ENCODE measurements around the gene ALKBH5. TPM values are rescaled to one million over a fixed set of nuclear protein-coding genes. Genes with fewer than 3 reads are reported as not detected.

Gene ALKBH5
- total and polyA plus RNA-seq, 8 donors, result 32.8 to 66.7 (median 49.4) TPM

DNA sequence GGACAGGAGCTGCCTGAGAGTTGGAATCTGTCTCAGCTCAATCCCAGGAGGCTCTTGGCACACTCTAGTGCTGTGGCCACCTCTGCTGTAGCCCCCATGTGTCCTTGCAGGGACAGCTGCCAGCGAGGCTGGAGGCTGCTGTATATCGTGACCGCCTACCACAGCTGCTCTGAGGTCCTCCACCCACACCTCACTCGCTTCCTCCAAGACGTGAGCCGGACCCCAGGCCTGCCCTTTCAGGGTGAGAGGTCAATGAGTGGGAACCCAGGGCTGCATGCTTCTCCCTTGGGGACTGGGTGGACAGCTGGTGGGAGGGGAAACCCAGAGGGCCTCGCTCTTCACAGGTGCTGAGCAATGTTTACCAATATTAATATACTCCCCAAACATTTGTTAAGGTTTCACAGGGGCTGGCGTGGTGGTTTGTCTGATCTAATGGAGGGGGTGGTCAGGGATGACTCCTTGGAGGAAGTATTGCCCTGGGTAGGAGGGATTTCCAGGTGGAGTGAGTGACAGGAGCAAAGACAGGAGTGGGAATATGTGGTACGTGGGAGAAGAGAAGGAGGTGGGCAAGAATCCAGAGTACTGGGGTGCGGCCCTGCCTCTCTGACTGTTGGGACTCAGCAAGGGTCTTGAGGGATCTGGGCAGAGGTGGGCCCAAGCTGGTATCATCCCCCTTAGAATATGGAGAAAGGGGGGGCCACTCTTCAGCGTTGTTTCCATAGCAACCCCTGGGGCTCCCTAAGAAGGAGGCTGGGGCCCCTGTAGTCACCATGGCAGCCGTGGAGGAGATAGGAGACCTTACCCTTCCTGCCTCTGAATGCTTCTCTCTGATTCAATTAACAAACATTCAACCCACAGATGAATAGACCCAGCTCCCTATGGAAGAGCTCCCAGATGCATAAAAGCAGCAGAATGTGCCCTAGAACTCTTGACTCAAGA lies 22.2 kb upstream of the ALKBH5 start:
- intact Hi-C loops (cut with DNase I; ENCODE audit: low total_unique reads), result no loop called here
- no peak overlapping the region for H3K4me3 ChIP-seq
- peaks cover 13 to 24% (median 17%) of the 10 kb centered on the region in 4 donors for H3K4me1 ChIP-seq
- H3K27ac ChIP-seq, result no peak overlapping the region
- no peaks in the 10 kb centered on the region for H3K27me3 ChIP-seq
- no peak for TF ChIP-seq EP300 (IDR thresholded peaks at IDR 0.05)
- no peak for TF ChIP-seq POLR2A (IDR thresholded peaks at IDR 0.05)
- no peak for TF ChIP-seq CTCF (IDR thresholded peaks at IDR 0.05)
- WGBS, 5 donors, result 62 to 76% (median 73%) methylated on average over 12 of the region's 12 CpGs
- no peaks in the 10 kb centered on the region for H3K36me3 ChIP-seq
- DNase-seq, result no peak
- no peaks in the 10 kb centered on the region for H3K9me3 ChIP-seq

DNA sequence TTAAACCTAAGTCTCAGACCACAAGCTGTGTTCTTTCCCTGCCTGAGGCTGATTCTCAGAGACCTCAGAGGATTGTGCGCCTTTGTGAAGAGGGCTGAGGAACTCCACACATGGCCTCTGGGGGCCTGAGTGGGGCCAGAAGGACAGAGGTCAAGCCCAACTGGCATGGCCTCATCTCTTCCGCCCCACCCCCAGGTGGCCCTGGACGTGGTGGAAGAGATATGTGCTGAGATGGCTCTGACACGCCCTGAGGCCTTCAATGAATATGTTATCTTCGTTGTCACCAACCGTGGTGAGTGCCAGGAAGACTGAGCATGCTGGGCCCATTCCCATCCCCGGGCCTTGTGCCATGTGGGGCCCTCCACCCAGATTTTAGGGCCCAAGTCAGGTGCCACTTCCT lies 20.1 kb upstream of the ALKBH5 start:
- DNase-seq, result no peak
- intact Hi-C loops (cut with DNase I; ENCODE audit: low total_unique reads), result no loop called here
- 66 to 84% (median 75%) methylated on average over 4 to 7 of the region's 7 CpGs for WGBS, 5 donors
- Histone ChIP-seq H3K4me1 (peaks cover 4 to 10% (median 5%) of the 10 kb centered on the region in 4 donors), H3K27ac (no peak overlapping the region), H3K27me3 (no peaks in the 10 kb centered on the region), H3K9me3 (peaks cover 0 to 7% (median 3%) of the 10 kb centered on the region in 4 donors), H3K36me3 (no peaks in the 10 kb centered on the region), H3K4me3 (no peak overlapping the region)
- TF ChIP-seq CTCF (IDR thresholded peaks at IDR 0.05), result no peak
- TF ChIP-seq POLR2AphosphoS5 (IDR thresholded peaks at IDR 0.05), result no peak
- TF ChIP-seq POLR2A (IDR thresholded peaks at IDR 0.05), result no peak
- TF ChIP-seq EP300 (IDR thresholded peaks at IDR 0.05), result no peak

DNA sequence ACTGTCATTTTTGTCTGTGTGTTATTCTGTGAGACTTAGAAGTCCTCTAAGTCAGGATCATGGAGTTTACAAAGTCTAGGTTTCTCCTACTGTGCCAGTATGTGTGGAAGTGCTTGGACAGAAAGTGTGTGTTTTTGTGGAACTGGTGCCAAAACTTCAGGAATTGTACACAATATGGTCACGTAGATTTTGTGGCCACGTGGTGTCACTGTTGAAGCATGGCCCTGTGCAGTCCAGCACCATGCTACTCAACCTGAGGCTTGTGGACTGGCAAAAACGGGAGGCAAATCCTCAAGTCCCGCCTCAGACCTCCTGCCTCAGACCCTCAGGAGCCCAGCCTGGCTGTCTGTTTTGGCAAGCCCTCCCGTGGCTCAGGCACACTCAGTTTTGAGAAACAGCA lies 16.7 kb upstream of the ALKBH5 start:
- Histone ChIP-seq H3K27ac (no peak overlapping the region), H3K36me3 (no peaks in the 10 kb centered on the region), H3K9me3 (peaks cover 0 to 7% (median 3%) of the 10 kb centered on the region in 4 donors), H3K4me3 (no peak overlapping the region), H3K27me3 (no peaks in the 10 kb centered on the region), H3K4me1 (no peaks in the 10 kb centered on the region)
- TF ChIP-seq POLR2AphosphoS5 (IDR thresholded peaks at IDR 0.05) (no peak), POLR2A (IDR thresholded peaks at IDR 0.05) (no peak), CTCF (IDR thresholded peaks at IDR 0.05) (no peak), EP300 (IDR thresholded peaks at IDR 0.05) (no peak)
- intact Hi-C loops (cut with DNase I; ENCODE audit: low total_unique reads), result no loop called here
- DNase-seq, result peak in 1 of 2 donors; percentile 44
- WGBS, 5 donors, result 51 to 62% (median 53%) methylated on average over 4 to 5 of the region's 5 CpGs

DNA sequence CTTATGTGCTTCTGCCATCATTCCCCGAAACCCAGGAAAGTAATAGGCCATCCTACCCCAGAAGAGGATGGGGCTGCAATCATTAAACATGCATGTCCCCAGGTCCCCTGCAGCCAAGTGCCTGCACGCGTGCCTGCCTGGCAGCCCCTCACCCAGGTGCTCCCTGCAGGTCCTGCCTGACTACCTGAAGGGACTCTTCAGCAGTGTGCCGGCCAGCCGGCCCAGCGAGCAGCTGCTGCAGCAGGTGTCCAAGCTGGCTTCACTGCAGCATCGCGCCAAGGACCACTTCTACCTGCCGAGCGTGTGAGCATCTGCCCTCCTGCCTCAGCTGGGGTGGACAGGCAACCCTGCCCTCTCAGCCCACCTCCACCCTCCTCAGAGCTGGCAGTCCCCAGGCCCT lies 16.2 kb upstream of the ALKBH5 start:
- WGBS, 5 donors, result 80 to 93% (median 92%) methylated on average over 6 to 10 of the region's 10 CpGs
- H3K27me3 ChIP-seq, result no peaks in the 10 kb centered on the region
- no peaks in the 10 kb centered on the region for H3K36me3 ChIP-seq
- H3K4me3 ChIP-seq, result no peak overlapping the region
- peaks cover 0 to 7% (median 3%) of the 10 kb centered on the region in 4 donors for H3K9me3 ChIP-seq
- H3K4me1 ChIP-seq, result no peaks in the 10 kb centered on the region
- TF ChIP-seq CTCF (IDR thresholded peaks at IDR 0.05), result no peak
- TF ChIP-seq EP300 (IDR thresholded peaks at IDR 0.05), result no peak
- TF ChIP-seq POLR2A (IDR thresholded peaks at IDR 0.05), result no peak
- TF ChIP-seq POLR2AphosphoS5 (IDR thresholded peaks at IDR 0.05), result no peak
- DNase-seq, result no peak
- intact Hi-C loops (cut with DNase I; ENCODE audit: low total_unique reads), result no loop called here
- H3K27ac ChIP-seq, result no peak overlapping the region
